GM12891 (cell line): ENCODE data around the gene SH2B2.

Source experiments
- PAX5 ChIP-seq: IDR thresholded peaks from 2 replicates; pipeline ENCODE4 v1.6.1; 2011; ENCODE audit warnings: low read length, moderate library complexity, mild to moderate bottlenecking; ENCODE audit not compliant: insufficient read depth, severe bottlenecking
- POLR2A ChIP-seq: IDR thresholded peaks from 2 replicates; pipeline ENCODE4 v1.6.1; 2011; ENCODE audit warnings: low read depth, low read length, control low read depth
- POLR2AphosphoS5 ChIP-seq: IDR thresholded peaks from 2 replicates; pipeline ENCODE4 v1.6.1; 2011; ENCODE audit warnings: low read depth, low read length, control low read depth

DNA sequence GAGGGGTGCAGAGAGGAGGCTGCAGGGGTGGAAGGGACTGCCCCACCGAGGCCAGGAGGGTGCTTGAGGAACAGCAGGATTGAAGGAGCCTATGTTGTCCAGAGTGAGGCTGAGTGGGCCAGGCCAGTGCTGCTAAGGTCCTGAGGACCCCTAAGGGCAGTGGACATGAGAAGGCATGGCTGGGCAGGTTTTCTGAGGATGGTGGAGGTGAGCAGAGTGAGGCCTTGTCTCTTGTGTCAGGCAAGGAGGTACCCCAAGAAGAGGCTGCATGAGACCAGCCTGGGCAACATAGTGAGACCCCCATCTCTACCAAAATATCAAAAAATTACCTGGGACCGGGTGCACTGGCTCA is 5.2 kb downstream of the SH2B2 start:
- TF ChIP-seq POLR2AphosphoS5: no peak
- no peak for TF ChIP-seq POLR2A
- no peak for TF ChIP-seq PAX5
